B cell (primary cell): ENCODE results near the gene CLCN1.

ENCODE experiments used
- EZH2 ChIP-seq: IDR thresholded peaks from 2 replicates; pipeline ENCODE4 v1.6.1; 2012; ENCODE audit warnings: borderline replicate concordance, low read depth, mild to moderate bottlenecking, moderate library complexity, low read length; ENCODE audit not compliant: insufficient read depth, poor library complexity, severe bottlenecking
- TF ChIP-seq, protein P1 (sequence below): fragments of 200-600 bp; IDR thresholded peaks from one replicate; pipeline ENCODE4 v1.8.0; 2022; ENCODE audit warnings: antibody characterized with exemption, mild to moderate bottlenecking

DNA sequence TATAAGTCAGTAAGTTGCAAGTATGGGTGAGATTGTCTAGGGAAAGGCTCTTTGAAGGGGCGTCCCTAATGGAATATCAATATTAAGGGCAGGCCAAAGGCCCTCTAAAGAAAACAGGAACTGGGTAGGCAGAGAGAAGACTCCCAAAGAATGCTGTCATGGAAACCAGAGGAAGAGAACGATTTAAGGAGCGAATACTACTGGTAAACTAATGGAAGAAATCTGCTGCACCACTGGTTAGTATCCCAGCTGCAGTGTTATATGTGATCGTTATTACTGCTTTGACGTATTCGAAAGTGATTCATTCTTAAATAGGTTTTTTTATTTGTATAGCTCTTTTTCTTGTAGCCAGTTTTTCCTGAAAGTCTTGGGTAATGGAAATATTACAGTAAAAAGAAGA, 26.5 kb upstream of the CLCN1 start:
- TF ChIP-seq, protein P1, sequence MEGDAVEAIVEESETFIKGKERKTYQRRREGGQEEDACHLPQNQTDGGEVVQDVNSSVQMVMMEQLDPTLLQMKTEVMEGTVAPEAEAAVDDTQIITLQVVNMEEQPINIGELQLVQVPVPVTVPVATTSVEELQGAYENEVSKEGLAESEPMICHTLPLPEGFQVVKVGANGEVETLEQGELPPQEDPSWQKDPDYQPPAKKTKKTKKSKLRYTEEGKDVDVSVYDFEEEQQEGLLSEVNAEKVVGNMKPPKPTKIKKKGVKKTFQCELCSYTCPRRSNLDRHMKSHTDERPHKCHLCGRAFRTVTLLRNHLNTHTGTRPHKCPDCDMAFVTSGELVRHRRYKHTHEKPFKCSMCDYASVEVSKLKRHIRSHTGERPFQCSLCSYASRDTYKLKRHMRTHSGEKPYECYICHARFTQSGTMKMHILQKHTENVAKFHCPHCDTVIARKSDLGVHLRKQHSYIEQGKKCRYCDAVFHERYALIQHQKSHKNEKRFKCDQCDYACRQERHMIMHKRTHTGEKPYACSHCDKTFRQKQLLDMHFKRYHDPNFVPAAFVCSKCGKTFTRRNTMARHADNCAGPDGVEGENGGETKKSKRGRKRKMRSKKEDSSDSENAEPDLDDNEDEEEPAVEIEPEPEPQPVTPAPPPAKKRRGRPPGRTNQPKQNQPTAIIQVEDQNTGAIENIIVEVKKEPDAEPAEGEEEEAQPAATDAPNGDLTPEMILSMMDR = no peak
- TF ChIP-seq EZH2 = no peak
